GM18951 (cell line): ENCODE measurements around the gene HERC3.

Experiments used
- POLR2A ChIP-seq: IDR thresholded peaks from 4 replicates; pipeline ENCODE4 v1.6.1; 2011; ENCODE audit warnings: mild to moderate bottlenecking; ENCODE audit not compliant: insufficient read length, insufficient read depth; ENCODE audit errors: extremely low read depth
- in situ Hi-C: fragments of 300-500 bp; cut with MboI; formaldehyde crosslinking; loops from one replicate; pipeline ENCODE4 v1.12.0; 2022; ENCODE audit warnings: low sequenced_read_pairs, mixed read lengths, inconsistent platforms; ENCODE audit not compliant: unreplicated experiment

Gene HERC3

GRCh38 chr4:88756149-88756548 lies 163.9 kb downstream of the HERC3 start:
- no peak for TF ChIP-seq POLR2A
- in situ Hi-C loops: no loop called here

- in situ Hi-C loops: no loop called here
- TF ChIP-seq POLR2A: no peak
These were observed 164.8 kb downstream of the HERC3 start for GRCh38 chr4:88757067-88757466.

DNA sequence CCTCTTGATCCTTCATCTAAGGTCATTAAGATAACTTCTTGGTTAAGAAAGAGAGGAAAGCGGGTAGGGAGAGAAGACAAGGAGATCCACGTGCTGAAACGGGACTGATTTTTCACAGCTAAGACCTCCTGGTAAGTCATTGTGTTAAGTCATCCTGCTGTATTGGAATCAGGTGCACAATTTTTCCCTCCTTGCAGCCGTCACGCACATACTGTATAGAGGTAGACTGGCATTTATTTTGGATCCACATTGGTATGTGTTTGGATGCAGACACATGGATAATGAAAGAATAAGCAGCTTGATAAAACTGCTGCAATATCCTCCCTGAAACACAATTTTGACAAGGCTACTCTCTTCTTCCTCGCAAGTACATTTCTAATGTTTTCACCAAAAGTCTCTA lies 165.5 kb downstream of the HERC3 start:
- in situ Hi-C loops: no loop called here
- TF ChIP-seq POLR2A: no peak
